HG03342 (cell line): ENCODE data around the gene ARSJ.

Experiments used
- ATAC-seq: cut with Tn5 transposase; IDR thresholded peaks from one replicate; pipeline ENCODE4 v1.9.1; 2021; ENCODE audit warnings: mild to moderate bottlenecking, moderate library complexity; ENCODE audit not compliant: unreplicated experiment

The ARSJ gene

DNA sequence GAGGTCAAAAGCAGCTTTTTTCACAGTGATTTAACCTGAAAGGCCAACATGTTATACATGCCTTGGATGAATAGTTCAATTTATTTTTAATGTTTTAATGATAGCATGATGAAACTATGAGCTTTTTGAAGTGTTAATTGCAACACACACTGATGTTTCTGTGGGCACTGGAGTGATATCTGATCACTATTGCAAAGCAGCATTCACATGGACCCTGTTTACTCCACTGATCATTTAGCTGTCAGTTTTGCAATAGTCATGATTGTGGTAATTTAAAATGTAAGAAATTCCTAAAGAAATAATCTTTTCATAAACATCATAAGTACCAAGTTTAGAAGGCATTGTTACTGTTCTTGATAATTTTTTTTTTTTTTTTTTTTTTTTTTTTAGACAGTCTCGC lies 74.1 kb downstream of the ARSJ start:
- ATAC-seq = no peak

DNA sequence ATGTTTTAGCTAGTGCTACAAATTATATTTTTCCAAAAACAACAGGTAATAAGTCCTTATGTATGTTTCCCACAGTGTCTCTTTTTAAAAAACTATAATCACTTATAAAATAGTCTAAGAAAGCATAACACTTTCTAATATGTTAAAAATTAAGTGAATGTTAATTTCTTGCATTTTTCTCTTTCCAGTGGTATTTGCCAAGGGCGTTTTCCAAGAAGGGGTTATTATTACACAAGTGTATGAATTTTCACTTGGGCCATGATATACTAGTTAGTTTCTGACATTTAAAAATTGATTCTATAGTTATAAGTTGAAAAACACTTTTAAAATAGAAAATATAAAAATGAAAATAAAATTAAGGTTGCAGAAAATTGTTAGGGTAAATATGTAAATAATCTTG lies 74.6 kb downstream of the ARSJ start:
- ATAC-seq = no peak

- no peak for ATAC-seq
These were observed 77.3 kb downstream of the ARSJ start for GRCh38 chr4:113901994-113902787.

DNA sequence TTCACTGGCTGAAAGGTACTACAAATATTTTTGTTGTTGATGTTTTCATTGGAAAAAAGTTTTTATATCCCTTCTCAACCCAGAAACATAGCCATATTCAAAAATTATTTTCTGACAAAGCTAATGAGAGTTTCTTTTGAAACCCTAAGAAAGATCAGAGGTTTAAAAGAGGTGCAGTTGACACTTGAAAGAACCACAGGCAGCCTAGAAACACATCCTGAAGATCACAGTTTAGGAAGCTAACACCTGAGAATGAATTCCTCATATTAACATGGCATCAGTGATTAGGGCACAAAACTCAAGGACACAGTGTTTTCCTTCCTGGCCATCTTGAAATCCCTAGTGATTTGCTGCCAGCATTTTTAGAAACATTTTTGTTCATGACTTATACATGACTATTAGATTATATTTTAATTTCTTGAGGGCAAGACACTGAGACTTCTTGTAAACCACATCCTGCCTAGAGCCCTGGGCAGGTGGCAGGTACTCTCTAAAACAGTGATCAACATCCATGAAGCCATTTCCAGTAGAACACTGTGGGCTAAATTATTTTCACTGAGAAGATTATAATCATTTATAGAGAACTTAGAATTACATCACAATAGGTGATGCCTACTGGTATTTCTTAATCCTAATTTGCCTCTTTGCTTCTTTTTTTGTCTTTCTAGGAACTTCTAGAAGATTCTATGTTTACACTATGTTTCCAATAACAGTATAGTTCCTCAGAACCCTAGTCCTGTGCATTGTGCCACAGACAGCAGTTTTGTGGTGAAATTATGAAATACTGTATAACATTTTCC lies 80.0 kb downstream of the ARSJ start:
- ATAC-seq = peak; percentile 88

- ATAC-seq = no peak
These were observed 85.9 kb downstream of the ARSJ start for GRCh38 chr4:113893546-113893945.

DNA sequence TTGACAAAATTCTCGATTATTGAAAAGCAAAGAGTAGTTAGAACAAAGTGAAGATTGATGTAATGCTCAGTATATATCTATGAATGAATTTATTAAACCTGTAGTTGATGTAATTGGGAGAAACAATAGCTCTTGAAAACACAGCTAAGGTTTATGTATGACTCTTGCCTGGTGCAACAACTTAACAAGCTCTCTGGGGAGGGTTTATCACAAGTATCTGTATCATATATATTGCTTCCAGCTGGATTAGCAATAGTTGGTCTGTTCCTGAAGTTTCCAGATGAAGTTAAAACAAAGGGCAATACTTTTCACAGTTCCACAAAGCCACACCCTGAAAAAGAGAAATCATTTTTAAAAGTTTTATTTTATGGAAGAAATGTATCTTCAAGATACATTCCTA lies 91.4 kb downstream of the ARSJ start:
- ATAC-seq = no peak

DNA sequence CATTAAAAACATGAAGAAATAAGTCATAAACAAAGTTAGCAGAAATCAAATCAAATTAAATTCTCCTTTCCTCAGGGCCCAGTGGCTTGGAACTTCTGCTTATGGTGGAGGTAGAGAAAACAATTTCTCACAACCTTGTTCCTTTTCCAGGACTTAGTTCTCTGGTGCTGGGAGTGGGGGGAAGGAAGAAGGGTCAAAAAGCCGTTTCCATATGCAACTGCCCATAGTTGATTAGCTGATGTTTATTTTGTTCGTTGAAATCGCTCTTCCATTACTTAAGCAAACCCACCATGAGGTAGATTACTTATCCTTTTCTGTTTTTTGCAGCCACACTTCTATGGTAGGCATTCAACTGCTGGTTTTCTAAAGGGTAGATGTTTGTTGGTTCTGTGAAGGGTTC lies 94.2 kb downstream of the ARSJ start:
- no peak for ATAC-seq

DNA sequence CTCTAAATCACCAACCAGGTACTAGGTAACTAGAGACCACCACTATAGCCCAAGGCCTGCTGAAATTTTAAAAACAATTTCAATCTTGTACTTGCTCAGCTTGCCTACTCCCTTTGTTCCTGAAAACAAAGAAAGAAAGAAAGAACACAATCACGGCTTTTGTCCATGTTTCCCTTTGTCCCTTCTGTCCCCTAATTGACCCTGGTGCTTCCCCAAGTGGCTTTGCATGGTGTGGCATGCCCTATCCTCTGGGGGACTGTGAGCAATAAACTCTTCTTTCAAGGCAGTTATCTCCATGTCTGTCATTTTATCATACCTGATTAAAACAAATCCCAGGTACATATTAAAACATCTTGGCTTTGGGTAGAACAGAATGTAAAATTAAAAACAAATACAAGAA lies 94.8 kb downstream of the ARSJ start:
- ATAC-seq = no peak

GRCh38 chr4:113882668-113883067 lies 96.8 kb downstream of the ARSJ start:
- ATAC-seq = no peak

DNA sequence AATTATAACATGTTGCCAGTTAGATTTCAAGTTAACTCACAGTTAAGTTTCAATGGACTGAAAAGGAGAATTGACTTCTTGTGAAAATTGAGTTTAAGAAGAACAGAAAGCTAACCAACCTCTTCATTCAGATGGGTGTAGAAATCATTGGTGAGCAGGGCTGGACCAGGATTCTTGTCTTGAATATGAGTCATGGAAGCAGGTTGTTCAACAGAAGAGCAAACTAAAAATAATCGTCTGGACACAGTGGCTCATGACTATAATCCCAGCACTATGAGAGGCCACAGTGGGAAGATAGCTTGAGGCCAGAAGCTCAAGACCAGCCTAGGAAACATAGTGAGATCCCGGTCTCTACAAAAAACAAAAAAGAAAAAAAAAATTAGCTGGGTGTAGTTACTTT lies 98.2 kb downstream of the ARSJ start:
- ATAC-seq = no peak

DNA sequence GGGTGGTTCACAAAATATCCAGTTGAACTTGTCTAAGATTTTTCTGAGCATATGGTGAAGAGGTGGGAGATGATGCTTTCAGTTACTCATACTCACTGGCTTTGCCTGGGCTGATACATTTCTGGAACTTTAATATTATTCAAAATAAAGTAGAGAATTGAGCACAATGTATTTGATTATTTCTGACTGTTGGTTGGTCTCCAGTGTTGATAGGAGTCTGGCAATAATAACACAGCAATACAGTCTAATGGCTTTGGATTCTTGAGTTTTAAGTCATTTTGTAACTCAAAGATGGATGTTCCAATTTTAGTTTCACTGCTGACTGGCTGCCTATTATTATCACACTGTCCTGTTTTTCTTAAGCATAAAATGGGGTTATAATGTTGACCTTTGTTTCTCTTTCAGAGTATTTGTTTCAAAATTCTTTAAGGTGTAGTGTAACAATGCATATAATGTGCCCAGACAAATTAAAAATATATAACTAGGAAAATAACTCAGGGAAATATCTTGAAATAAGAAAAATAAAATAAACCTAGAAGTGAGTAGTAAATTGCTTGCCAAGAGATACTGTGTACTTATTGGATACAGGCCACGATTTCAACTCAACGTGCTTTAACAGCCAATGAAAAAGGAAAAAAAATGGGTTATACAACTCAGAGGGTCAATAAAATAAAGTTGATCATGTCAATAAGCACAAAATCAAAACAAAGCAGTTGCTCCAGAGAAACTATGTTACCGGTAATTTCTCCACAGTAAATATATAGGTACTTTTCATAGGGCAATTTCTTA lies 99.0 kb downstream of the ARSJ start:
- no peak for ATAC-seq

GRCh38 chr4:113878668-113879067 lies 100.8 kb downstream of the ARSJ start:
- no peak for ATAC-seq

DNA sequence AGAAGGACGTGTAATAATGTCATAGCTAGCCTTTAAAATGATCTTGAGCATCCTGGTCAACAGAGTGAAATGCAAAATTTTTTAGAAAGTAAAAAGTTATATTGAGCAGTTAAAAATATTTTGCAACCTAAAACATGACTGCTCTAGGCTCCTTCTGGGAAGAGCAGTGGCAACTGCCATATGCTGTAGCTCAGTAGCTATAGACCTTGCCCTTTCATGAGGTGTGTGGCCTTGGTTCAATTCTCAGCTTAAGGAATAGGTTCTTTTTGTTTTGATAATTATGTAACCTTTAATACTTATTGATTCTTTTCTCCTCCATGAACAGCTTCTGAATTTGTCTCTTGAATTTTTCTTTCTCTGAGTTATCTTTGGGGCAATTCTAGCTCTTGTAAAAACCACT lies 105.0 kb downstream of the ARSJ start:
- ATAC-seq = no peak

GRCh38 chr4:113873508-113873907 lies 105.9 kb downstream of the ARSJ start:
- no peak for ATAC-seq

DNA sequence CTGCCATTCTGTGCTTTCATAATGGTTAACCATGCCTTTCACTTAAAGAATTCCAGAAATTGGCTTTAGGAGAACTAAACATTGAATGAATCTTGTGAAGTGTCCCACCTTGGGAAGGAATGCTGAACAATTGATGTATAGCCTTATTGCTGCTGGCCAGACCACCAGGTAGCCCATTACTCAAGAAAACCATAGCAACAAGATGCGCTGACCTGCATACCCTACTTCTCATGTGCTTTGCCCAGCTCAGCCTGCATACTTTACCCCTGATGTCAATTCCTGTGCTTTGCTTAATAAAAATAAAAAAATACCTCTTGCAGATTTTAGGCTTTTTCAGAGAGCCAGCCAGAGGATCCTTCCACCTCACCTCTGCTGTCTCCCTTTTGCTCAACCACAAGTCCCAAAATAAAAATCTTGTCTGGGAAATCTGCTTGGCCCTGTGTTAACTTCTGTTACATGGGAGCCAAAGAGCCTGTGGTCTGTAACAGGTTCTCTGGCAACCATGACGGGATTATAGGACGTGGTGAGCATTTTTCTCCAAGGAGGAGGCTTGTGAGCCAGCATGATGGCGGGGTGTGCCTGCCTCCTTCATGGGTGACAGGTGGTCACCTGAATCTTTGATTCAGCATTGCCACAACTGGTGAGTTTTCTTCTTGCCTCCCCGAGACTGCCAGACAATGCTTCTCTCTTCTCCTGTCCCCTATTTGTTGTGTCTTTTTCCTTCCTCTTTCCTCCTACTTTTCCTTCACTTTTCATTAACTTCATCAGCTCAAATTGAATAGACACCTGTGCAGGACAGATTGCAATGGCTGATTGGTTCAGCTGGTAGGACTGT lies 106.8 kb downstream of the ARSJ start:
- no peak for ATAC-seq

GRCh38 chr4:113871080-113871479 lies 108.4 kb downstream of the ARSJ start:
- ATAC-seq = no peak

GRCh38 chr4:113869743-113870375 lies 109.6 kb downstream of the ARSJ start:
- ATAC-seq = peak; percentile 97

DNA sequence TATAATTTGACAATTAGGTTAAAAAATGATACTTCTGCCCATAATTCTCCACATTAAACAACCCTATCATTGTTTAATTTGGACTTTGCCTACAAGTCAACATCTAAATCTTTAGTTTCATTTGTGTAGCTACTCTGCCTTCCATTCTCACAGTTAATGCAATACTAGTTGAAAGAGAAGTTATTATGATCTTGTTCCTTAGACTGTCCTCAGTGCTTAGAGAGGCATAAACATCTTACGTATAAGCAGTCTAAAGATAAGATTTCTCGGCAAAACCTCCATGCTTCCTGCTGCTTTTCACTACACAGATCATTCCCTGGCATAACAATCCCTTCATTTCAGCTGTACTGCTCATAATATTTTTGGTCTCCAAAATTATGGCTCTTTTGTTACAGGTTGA lies 112.8 kb downstream of the ARSJ start:
- no peak for ATAC-seq

DNA sequence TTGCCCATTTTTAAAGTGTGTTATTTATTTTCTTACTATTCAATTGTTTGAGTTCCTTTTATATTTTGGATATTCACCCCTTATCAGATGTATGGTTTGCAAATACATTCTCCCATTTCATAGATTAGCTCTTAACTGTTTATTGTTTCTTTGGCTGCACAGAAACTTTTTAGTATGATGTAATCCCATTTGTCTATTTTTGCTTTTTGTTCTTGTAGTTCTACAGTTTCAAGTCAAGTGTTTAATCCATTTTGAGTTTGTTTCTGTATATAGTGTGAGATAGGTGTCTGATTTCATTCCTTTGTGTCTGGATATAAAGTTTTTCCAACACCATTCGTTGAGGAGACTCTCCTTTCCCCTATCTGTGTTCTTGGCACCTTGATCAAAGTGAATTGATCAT lies 120.5 kb downstream of the ARSJ start:
- no peak for ATAC-seq

DNA sequence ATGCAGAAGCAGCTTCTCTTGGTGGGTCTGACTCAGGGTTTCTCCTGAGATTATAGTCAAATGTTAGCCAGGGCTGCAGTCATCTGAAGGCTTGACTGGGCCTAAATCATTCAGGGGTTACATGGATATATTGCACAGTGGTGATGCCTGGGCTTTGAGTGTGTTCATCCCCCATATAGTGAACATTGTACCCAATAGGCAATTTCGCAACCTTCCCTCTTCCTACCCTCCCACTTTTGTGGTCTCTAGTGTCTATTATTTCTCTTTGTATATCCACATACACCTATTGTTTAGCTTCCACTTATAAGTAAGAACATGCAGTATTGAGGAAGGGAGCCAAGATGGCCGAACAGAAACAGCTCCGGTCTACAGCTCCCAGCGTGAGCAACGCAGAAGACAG lies 127.6 kb downstream of the ARSJ start:
- no peak for ATAC-seq
